CD1c-positive myeloid dendritic cell (primary cell): ENCODE measurements around the gene MYOD1.

ENCODE experiments used
- DNase-seq: peaks from one replicate; pipeline ENCODE4 v3.0.0-alpha.2; 2016; ENCODE audit errors: extremely low spot score

The MYOD1 gene

DNA sequence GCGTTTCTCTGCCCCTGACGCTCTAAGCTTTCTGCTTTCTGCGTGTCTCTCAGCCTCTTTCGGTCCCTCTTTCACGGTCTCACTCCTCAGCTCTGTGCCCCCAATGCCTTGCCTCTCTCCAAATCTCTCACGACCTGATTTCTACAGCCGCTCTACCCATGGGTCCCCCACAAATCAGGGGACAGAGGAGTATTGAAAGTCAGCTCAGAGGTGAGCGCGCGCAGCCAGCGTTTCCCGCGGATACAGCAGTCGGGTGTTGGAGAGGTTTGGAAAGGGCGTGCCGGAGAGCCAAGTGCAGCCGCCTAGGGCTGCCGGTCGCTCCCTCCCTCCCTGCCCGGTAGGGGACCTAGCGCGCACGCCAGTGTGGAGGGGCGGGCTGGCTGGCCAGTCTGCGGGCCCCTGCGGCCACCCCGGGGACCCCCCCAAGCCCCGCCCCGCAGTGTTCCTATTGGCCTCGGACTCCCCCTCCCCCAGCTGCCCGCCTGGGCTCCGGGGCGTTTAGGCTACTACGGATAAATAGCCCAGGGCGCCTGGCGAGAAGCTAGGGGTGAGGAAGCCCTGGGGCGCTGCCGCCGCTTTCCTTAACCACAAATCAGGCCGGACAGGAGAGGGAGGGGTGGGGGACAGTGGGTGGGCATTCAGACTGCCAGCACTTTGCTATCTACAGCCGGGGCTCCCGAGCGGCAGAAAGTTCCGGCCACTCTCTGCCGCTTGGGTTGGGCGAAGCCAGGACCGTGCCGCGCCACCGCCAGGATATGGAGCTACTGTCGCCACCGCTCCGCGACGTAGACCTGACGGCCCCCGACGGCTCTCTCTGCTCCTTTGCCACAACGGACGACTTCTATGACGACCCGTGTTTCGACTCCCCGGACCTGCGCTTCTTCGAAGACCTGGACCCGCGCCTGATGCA lies at the start of gene MYOD1:
MYOD1 (plus strand) TSS at position 544 of the 910 bp plus-strand sequence; CDS start at position 756, 212 bp downstream.
- DNase-seq = no peak

DNA sequence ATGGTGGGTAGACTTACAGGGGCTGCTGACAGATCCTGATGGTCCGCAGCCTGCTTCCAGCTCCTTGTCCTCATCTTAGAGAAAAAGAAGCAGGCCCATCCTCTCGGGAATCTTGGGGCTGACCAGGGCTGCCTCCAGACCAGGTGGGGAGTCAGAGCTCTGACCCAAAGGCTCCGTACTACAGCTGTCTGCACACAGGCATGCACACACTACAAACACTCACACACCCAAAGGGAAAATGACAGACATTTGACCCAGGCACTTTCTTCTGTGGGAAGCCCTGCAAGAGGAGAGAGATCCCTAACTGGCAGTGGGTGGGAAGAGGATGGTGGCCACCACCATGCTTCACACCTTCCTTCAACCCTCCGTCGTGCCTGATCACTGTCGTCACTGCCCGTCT lies 46.9 kb upstream of the MYOD1 start:
- DNase-seq = no peak

GRCh38 chr11:17673951-17674350 lies 45.4 kb upstream of the MYOD1 start:
- DNase-seq = no peak

DNA sequence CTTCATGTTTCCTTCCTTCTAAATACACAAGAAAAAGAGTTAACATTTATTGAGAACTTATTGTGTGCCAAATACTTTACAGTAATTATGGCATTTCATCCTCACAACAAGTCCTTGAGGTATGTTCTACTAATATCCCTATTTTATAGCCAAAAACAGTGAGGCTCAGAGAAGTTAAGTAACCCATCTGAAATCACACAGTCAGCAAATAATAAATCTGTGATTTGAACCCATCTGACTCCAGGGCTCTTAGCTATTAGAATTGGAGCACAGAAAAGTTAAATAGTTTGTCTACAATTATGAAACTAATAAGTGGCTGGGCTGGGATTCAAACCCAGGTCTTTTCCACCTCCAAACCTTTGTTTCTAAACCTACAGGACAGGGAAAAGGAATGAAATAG lies 36.5 kb upstream of the MYOD1 start:
- no peak for DNase-seq

- DNase-seq = no peak
These were observed 35.8 kb upstream of the MYOD1 start for GRCh38 chr11:17683377-17684161.

GRCh38 chr11:17684550-17684949 lies 34.8 kb upstream of the MYOD1 start:
- no peak for DNase-seq

DNA sequence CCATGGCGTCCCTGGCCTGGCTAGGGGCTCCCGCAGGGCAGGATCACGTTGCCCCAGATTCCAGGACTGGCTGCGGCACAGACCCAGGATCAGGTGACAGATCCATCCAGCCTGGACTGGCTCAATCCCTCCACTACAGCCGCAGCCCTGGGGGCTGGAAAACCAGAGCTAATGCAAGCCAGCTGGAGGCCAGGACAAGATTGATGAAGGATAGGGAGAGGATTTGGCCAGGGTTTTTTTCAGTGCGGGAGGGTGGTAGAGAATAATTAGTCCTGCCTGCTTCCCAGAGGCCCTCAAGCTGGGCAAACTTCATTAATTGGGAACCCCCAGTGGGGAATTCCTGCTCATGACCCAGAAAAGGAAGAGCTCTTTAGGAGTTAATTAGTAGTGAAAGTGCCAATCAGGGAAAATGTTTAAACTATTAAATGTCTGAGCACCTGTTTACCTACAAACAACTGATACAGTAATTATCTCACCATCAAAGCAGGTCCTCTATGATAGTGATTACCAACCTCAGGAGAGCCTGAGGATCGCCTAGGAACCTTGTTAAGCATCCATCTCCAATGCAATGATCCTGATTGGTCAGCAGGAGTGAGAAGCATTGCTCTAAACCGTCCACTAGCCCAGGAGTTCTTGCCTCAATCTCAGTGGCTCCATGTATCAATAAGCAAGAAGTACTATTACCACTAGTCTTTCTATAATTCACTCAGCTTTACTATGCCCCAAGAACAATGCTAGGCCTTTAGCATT lies 33.0 kb upstream of the MYOD1 start:
- no peak for DNase-seq

GRCh38 chr11:17687946-17688670 lies 31.3 kb upstream of the MYOD1 start:
- no peak for DNase-seq

DNA sequence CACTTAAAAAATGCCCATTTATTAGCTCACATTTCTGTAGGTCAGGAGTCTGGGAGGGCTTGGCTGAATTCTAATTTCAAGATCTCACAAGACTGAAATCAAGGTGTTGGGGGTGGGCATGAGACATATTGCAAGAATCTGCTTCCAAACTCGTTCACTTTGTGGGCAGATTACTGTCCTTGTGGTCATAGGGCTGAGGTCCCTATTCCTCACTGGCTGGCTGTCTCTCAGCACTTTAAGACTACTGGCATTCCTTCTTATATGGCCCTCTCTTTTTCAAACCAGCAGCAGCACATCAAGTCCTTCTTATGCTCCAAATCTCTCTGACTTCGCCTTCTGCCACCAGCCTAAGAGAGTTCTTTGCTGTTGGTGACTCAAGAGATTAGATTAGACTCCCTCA lies 27.8 kb upstream of the MYOD1 start:
- DNase-seq = no peak

- DNase-seq = no peak
These were observed 27.4 kb upstream of the MYOD1 start for GRCh38 chr11:17691976-17692375.

- DNase-seq = peak; percentile 8
These were observed 26.4 kb upstream of the MYOD1 start for GRCh38 chr11:17692931-17693330.

DNA sequence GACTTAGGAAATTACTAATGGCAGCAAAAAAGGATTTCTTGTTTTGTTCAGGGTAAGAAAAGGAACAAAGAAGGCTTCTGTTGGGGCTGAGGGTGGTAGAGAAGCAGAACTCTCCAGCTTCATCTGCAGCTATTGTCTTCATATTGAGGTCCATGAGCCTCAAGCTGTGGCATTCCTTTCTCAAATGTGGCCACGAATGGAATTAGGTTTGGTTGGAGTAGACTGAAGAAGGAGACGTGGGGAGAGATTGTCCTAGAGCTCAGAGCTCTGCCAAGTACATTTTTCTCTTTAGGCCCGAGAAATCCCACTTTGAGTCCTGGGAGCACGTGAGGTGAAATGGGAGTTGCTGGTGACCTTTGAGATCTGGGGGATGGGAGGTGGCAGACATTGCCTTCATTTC lies 25.8 kb upstream of the MYOD1 start:
- DNase-seq = no peak

- DNase-seq = no peak
These were observed 24.8 kb upstream of the MYOD1 start for GRCh38 chr11:17694494-17695110.

DNA sequence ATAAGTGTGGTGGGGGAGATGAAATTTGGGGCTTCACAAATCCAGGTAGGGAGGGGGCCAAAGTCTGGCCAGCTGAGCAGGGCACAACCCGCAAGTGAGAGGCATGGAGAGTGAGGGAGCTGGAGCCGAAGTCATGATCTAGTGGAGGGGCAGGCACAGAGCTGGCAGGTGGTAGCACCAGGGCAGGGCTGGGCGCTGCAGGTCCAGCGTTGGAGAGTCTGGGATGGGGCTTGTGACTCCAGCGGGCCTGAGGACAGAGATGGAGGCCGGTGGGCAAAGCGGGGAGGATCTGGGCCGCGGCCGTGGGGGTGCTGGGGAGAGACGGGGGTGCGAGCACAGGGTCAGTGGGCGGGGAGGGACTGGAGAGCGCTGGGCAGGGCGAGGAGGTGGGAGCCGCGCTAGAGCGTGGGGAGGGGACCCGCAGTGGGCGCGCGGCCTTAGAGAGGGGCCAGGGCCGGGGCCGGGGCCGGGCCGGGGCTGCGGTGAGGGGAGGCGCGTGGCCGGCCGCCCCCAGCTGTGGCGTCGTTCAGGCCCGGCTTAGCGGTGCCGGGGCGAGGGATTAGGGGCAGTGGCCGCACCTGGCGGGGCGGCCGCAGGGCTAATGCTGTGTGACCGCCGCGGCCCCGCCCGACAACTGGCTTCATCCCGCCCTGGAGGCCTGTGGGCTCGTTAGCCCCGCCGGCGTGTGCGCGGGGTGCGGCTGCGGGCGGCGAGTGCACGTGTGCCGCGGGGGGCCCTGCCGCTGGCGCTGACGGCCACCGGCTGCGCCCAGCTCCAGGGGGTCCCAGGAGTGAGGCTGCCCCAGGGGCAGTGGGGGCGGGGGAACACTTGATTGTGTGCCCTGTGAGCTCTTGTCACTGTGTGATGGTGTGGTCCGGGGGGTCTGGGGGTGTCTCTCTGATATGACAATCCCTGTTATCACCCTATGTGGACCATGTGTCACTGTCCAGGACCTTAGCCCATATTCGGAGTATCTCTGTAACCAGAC lies 23.6 kb upstream of the MYOD1 start:
- DNase-seq = no peak

- DNase-seq = no peak
These were observed 22.6 kb upstream of the MYOD1 start for GRCh38 chr11:17696741-17697140.

DNA sequence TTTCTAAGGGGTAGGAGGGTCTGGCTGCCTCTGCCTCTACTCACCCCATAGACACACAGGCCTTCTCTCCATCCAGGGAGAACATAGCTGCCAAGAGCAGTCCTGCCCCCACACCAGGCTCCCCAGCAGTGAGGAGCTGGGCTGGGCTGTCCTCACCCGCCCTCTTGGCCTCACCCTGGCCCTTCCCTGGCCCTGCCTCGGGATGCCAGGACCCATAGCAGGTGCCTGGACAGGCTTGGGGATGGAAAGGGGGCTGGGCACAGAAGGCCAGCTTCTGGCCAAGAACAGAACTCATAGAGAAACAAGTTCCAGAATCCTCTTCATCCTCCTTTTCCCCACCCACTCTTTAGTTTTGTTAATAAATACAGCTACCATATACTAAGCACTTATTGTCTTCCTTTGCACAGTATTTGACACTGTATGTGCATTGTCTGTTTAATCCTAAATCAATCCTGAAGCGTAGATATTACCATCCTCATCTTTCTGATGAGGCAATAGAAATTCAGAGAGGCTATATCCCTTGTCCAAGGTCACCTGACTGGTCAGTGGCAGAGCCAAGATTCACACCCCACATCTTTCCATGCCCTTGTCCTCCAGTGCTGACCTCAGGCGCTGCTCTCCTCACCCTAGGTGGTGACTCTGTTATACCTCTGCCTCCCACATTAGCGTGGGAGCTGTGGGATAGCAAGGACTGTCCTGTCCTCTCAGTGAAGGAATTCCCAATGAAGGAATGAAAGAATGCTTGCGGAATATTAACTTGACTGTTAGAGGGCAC lies 22.0 kb upstream of the MYOD1 start:
- no peak for DNase-seq

DNA sequence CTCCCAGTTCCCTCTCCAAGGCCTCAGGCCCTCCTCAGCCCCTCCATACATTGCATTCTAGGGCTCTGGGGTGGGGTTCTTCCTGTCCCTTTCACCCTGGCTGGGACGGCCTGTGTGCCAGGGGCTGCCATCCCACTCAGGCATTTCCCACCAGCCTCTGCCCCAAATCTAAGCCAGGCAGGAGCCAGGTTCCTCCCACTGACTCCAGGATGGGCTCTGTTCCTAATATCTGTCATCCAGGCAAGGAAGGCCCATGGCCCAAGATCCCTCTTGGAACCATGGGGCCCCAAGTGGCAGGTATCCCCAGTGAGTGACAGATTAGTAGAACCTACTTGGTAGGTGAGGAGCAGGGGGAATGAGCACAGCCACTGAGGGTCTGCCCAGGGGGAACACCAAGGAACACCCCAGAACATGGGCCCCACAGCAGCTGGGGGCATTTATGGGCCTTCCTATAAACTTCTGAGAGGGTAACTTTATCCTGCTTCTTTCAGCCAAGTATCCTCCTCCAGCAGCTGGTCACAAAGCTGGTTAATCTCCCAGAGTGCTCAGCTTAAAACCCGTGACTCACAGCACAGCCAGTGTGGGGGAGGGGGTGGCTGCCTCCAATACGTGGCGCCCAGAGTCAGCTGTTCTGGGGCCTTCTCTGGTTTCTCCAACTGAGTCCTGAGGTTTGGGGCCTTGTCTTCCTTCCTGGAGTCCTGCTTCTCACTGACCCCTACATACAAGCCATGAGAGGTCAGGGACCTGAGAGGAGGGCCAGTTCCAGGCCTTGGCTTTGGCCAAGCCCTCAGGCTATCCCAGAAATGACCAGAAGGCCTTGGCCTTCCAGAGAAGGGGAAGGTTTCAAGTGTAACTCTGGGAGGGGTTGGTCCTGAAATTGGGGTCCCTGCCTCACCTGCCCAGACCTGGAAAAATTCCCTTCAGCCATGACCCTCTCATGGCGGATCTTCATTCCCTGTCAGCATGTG lies 19.9 kb upstream of the MYOD1 start:
- no peak for DNase-seq

- DNase-seq = no peak
These were observed 18.4 kb upstream of the MYOD1 start for GRCh38 chr11:17700991-17701390.
